Endodermal cell (in vitro differentiated cells): ENCODE results near the gene CLCN7. TPM values are rescaled to one million over a fixed set of nuclear protein-coding genes. Genes with fewer than 3 reads are reported as not detected.

ENCODE experiments used
- DNase-seq: peaks from one replicate; pipeline ENCODE4 v3.0.0-alpha.2; 2017
- H3K27ac ChIP-seq: 2 replicates; pipeline ENCODE4 v1.5.1; 2013; ENCODE audit warnings: mild to moderate bottlenecking, low read depth, low read length, moderate library complexity
- H3K27me3 ChIP-seq: 2 replicates; pipeline ENCODE4 v1.6.1; 2013; ENCODE audit warnings: mild to moderate bottlenecking, low read length, moderate library complexity; ENCODE audit not compliant: insufficient read depth, control insufficient read depth, poor library complexity, severe bottlenecking
- H3K36me3 ChIP-seq: 2 replicates; pipeline ENCODE4 v1.7.0; 2013; ENCODE audit warnings: mild to moderate bottlenecking, low read length, moderate library complexity; ENCODE audit not compliant: control insufficient read depth, insufficient read depth
- H3K4me1 ChIP-seq: one replicate; pipeline ENCODE4 v1.7.0; 2013; ENCODE audit warnings: low read length; ENCODE audit not compliant: control insufficient read depth, insufficient read depth
- H3K4me3 ChIP-seq: 2 replicates; pipeline ENCODE4 v1.5.1; 2013; ENCODE audit warnings: mild to moderate bottlenecking, low read length, moderate library complexity
- H3K9ac ChIP-seq: 2 replicates; pipeline ENCODE4 v1.6.1; 2013; ENCODE audit warnings: mild to moderate bottlenecking, low read length, moderate library complexity; ENCODE audit not compliant: poor library complexity, severe bottlenecking; ENCODE audit errors: extremely low read depth
- H3K9me3 ChIP-seq: 2 replicates; pipeline ENCODE4 v1.6.1; 2013; ENCODE audit warnings: mild to moderate bottlenecking, low read length, moderate library complexity; ENCODE audit not compliant: control insufficient read depth
- H3K27ac Mint-ChIP-seq: 2 replicates; pipeline ENCODE4 v1.8.0; 2020; ENCODE audit warnings: mixed read lengths
- H3K27me3 Mint-ChIP-seq: 2 replicates; pipeline ENCODE4 v1.8.0; 2021; ENCODE audit warnings: mild to moderate bottlenecking, mixed read lengths; ENCODE audit not compliant: insufficient read depth
- H3K36me3 Mint-ChIP-seq: 2 replicates; pipeline ENCODE4 v1.8.0; 2020; ENCODE audit warnings: low read depth, mixed read lengths
- H3K4me1 Mint-ChIP-seq: 2 replicates; pipeline ENCODE4 v1.8.0; 2020; ENCODE audit warnings: mixed read lengths
- H3K4me3 Mint-ChIP-seq: 2 replicates; pipeline ENCODE4 v1.8.0; 2020; ENCODE audit warnings: mild to moderate bottlenecking, moderate library complexity, mixed read lengths
- H3K9me3 Mint-ChIP-seq: 2 replicates; pipeline ENCODE4 v1.8.0; 2020; ENCODE audit warnings: mild to moderate bottlenecking, mixed read lengths
- WGBS, 2 experiments: methylation state at CpG; one replicate each; pipeline versions ENCODE4 v1.1.5 to v1.1.7; 2013; ENCODE audit warnings: missing lambda C conversion rate in 2 of 2, mixed read lengths in 1 of 2; ENCODE audit not compliant: insufficient coverage in 1 of 2, insufficient read length in 1 of 2; 5-methylcytosine and 5-hydroxymethylcytosine counted together
- total RNA-seq, 2 donors: library from RNA; stranded (reverse); fragmentation: NEBNext Ultra II Directional in 1 of 2; extraction: Animal tissue kit (Norgen Biotek cat#: 25700) in 1 of 2; gene quantifications; 2 replicates in 1 of 2; 3 replicates in 1 of 2; pipeline ENCODE4 v1.2.1, GENCODE V29; 2021
- TF ChIP-seq, protein P1 (sequence below): fragments of 200-600 bp; sonication (generic); conservative IDR thresholded peaks from 2 replicates; pipeline ENCODE4 v1.5.0; 2021; ENCODE audit warnings: antibody characterized with exemption, mild to moderate bottlenecking

The CLCN7 gene
- total RNA-seq, 2 donors from 2014 or later: 94.4 to 96.7 TPM

DNA sequence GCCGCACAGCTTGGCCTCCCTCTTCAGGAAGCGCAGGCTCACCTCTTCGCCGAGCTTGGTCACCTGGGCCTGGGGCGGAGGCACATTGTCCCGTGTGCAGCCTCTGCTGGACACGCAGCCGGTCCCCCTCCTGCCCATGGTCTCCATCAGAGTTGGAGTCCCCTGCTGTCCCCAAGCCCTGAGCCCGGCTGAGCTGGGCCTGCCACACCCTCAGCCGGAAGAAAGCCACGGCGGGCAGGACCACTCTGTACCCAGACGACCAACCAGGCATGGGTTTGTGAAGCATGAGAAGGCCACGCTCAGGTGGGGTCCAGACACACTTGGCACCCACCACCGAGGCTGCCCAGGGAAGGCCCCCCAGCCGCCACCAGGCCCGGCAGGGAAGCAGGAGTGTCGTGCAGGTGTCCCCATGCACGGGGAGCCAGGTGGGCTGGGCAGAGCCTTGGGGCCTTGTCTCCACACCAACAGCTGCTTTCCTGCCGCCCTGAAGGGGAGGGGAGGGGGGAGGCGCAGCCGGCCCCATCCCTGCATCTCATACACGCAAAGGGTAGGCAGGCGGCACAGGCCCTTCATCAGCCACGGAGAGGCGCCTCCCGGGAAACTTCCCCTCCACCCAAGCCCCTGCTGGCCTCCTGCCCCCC lies 35.6 kb downstream of the CLCN7 start:
- TF ChIP-seq, protein P1, sequence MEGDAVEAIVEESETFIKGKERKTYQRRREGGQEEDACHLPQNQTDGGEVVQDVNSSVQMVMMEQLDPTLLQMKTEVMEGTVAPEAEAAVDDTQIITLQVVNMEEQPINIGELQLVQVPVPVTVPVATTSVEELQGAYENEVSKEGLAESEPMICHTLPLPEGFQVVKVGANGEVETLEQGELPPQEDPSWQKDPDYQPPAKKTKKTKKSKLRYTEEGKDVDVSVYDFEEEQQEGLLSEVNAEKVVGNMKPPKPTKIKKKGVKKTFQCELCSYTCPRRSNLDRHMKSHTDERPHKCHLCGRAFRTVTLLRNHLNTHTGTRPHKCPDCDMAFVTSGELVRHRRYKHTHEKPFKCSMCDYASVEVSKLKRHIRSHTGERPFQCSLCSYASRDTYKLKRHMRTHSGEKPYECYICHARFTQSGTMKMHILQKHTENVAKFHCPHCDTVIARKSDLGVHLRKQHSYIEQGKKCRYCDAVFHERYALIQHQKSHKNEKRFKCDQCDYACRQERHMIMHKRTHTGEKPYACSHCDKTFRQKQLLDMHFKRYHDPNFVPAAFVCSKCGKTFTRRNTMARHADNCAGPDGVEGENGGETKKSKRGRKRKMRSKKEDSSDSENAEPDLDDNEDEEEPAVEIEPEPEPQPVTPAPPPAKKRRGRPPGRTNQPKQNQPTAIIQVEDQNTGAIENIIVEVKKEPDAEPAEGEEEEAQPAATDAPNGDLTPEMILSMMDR: no peak
- Mint-ChIP-seq H3K27me3 (no peaks in the 10 kb centered on the region), H3K27ac (no peak overlapping the region)

DNA sequence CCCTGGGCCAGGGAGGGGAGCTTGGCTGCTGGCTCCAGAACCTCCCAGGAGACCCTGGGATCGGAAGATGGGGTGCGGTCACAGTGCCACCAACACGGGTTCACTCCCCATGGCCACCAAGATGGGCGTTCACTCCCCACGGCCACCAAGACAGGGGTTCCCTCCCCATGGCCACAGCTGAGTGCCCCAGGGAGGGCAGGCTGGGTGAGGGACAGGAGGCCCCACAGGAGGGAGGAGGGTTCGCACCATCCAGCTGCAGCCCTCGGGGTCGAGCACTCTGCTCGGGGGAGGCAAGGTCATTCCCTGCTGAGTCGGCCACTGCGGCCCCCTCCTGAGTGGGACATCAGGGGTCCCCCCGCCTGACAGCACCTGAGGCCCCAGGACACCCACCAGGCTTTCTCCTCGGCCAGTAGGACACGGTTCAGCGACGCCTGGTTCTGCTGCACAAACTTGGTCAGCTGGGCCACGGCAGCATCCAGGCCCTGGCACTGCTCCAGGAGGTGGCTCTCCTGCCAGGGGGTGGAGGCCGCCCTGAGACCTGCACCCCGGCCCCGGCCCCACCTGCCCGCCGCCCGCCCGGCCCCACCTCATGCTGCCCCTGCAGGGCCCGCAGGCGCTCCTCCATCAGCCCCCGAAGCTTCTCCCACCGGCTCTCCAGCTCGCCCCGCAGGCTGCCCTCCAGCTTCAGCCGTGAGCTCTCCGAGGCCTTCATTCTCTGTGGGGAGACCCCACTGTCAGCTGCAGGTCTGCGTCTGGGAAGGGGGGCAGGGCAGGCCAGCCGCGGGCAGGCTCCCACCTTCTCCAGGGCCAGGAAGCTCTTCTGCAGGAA lies 36.4 kb downstream of the CLCN7 start:
- Mint-ChIP-seq H3K4me3 (no peak overlapping the region), H3K4me1 (no peaks in the 10 kb centered on the region), H3K36me3 (no peaks in the 10 kb centered on the region), H3K27me3 (no peaks in the 10 kb centered on the region), H3K9me3 (no peaks in the 10 kb centered on the region), H3K27ac (no peak overlapping the region)
- TF ChIP-seq, protein P1: no peak
- Histone ChIP-seq H3K9ac (no peak overlapping the region), H3K27me3 (no peaks in the 10 kb centered on the region), H3K4me3 (no peak overlapping the region), H3K36me3 (no peaks in the 10 kb centered on the region), H3K4me1 (no peaks in the 10 kb centered on the region), H3K27ac (no peak overlapping the region), H3K9me3 (no peaks in the 10 kb centered on the region)
- DNase-seq: no peak
- WGBS, 2 experiments: 92 to 97% methylated on average over 16 to 35 of the region's 35 CpGs

More for the DNA sequence above, 35.6 kb downstream of the CLCN7 start:
- WGBS, 2 experiments: 85 to 93% methylated on average over 11 to 27 of the region's 27 CpGs
- no peaks in the 10 kb centered on the region for H3K9me3 ChIP-seq
- H3K4me1 Mint-ChIP-seq: no peaks in the 10 kb centered on the region
- no peak for DNase-seq
- H3K36me3 Mint-ChIP-seq: no peaks in the 10 kb centered on the region
- no peaks in the 10 kb centered on the region for H3K9me3 Mint-ChIP-seq
- no peak overlapping the region for H3K9ac ChIP-seq
- H3K4me3 Mint-ChIP-seq: no peak overlapping the region
- H3K27me3 ChIP-seq: no peaks in the 10 kb centered on the region
- no peaks in the 10 kb centered on the region for H3K4me1 ChIP-seq
- no peak overlapping the region for H3K27ac ChIP-seq
- no peak overlapping the region for H3K4me3 ChIP-seq
- H3K36me3 ChIP-seq: no peaks in the 10 kb centered on the region

DNA sequence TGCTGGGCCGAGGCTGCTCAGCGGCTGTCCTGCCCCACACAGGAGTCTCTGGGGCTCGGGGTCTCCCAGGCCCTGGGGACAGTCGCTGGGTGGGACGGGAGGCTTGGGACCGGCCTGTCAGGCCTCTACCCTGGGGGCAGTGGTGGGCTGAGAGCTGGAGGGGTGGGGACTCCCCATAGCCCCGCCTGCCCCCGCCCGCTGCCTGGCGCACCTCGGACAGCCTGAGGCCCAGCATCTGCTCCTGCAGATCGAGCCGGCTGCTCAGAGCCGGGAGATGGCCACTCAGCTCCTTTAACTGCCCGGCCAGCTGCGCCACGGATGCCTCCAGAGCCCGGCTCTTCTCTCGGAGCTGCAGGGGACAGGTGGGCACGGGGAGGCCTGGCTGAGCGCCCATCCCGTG lies 37.2 kb downstream of the CLCN7 start:
- no peaks in the 10 kb centered on the region for H3K9me3 Mint-ChIP-seq
- no peaks in the 10 kb centered on the region for H3K27me3 Mint-ChIP-seq
- Histone ChIP-seq H3K36me3 (no peaks in the 10 kb centered on the region), H3K4me3 (no peak overlapping the region), H3K9ac (no peak overlapping the region), H3K9me3 (no peaks in the 10 kb centered on the region), H3K4me1 (no peaks in the 10 kb centered on the region), H3K27ac (no peak overlapping the region), H3K27me3 (no peaks in the 10 kb centered on the region)
- no peaks in the 10 kb centered on the region for H3K36me3 Mint-ChIP-seq
- H3K4me3 Mint-ChIP-seq: no peak overlapping the region
- TF ChIP-seq, protein P1: no peak
- no peak for DNase-seq
- no peaks in the 10 kb centered on the region for H3K4me1 Mint-ChIP-seq
- WGBS, 2 experiments: 92 to 100% methylated on average over 7 to 22 of the region's 22 CpGs
- no peak overlapping the region for H3K27ac Mint-ChIP-seq
